Measurements from ENCODE around the gene CPAMD8.
A peak's percentile ranks its signal among the peaks of the same experiment; 100 is the strongest.

Gene CPAMD8

DNA sequence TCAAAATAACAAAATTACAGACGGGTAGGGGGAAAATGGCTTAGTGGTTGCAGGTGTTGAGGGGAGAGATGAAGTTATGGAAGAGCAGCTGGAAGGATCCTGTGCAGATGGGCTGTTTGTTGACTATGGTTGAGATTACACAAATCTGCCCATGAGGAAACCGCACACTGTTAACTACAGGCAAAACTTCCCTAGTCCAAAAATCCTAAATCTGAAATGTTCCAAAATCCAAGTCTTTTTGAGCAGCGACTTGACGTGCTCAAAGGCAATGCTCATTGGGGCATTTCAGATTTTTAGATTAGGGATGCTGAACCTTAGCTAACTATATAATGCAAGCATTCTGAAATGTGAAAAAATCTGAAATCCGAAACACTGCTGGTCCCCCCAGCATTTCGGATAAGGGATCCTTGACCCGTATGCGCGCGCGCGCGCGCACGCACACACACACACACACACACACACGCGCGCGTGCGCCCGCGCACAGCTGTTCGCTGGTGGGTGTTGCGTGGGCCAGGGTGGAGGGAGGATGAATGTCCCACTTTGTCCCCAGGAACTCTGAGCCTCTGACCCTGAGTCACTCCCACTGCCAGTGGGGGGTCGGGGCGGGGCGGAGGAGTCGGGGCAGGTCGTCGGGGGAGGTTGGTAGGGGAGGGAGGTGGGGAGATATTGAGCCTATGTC, 131.0 kb downstream of the CPAMD8 start:
- peaks cover 10 to 58% (median 52%) of the 10 kb centered on the region in 4 experiments for H3K4me1 ChIP-seq (ENCODE audit: control extremely low read depth in 1 of 4, control insufficient read depth in 4 of 4, insufficient read depth in 4 of 4, low read length in 3 of 4)
- DNase-seq, result no peak
- H3K27me3 ChIP-seq (replicated peaks in 2 of 5; ENCODE audit: control insufficient read depth in 4 of 5, insufficient read depth in 5 of 5, low read length in 4 of 5), result peaks cover 1 to 37% (median 9%) of the 10 kb centered on the region in 5 experiments
- H3K27ac ChIP-seq (ENCODE audit: insufficient read depth in 1 of 2, low read depth in 1 of 2, low read length in 2 of 2, poor library complexity in 1 of 2, severe bottlenecking in 2 of 2), result no peak overlapping the region
- WGBS (ENCODE audit: insufficient coverage), result no CpG with 5 or more reads among the region's 30 CpGs
- H3K9me3 ChIP-seq (ENCODE audit: control extremely low read depth in 1 of 5, control insufficient read depth in 4 of 5, insufficient read depth in 2 of 5, low read depth in 1 of 5, low read length in 4 of 5), result no peaks in the 10 kb centered on the region
- ChIA-PET POLR2A (no interaction called here), CTCF (interaction anchor here (1.2 kb wide), 1 partner anchor 59 kb away, joined by 3 read pairs; no protein-coding TSS in a partner anchor)
- H3K4me3 ChIP-seq (ENCODE audit: control insufficient read depth in 1 of 7, extremely low read depth in 1 of 7, insufficient read depth in 4 of 7, low read depth in 2 of 7, low read length in 6 of 7), result peak overlapping the region in 1 of 7 experiments; percentile 46
- H3K36me3 ChIP-seq (ENCODE audit: control insufficient read depth in 4 of 4, insufficient read depth in 4 of 4, low read length in 3 of 4), result no peaks in the 10 kb centered on the region

DNA sequence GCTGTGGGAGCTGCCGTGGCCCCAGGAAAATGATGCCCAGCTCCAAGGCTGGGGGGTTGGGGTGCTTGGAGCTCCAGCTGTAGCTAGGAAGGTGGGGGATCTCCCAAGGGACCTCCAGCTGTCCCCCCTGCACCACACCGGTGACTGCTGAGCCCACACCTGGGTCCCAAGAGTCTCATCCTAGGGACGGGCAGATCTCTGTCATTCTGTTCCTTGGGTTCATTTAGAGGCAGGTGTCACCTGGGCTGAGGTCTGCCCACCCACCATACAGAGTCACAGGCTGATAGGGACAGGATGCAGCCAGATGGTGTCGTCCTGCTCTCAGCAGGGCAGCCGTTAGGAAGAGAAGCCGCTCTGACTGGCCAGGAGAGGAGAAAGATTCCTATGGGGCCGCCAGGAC, 132.5 kb downstream of the CPAMD8 start:
- peak in 2 of 3 donors; percentile 35 to 52 for DNase-seq
- Histone ChIP-seq H3K4me3 (ENCODE audit: control insufficient read depth in 1 of 7, extremely low read depth in 1 of 7, insufficient read depth in 4 of 7, low read depth in 2 of 7, low read length in 6 of 7) (no peak overlapping the region), H3K27me3 (replicated peaks in 2 of 5; ENCODE audit: control insufficient read depth in 4 of 5, insufficient read depth in 5 of 5, low read length in 4 of 5) (peaks cover 1 to 33% (median 9%) of the 10 kb centered on the region in 5 experiments), H3K36me3 (ENCODE audit: control insufficient read depth in 4 of 4, insufficient read depth in 4 of 4, low read length in 3 of 4) (no peaks in the 10 kb centered on the region), H3K4me1 (ENCODE audit: control extremely low read depth in 1 of 4, control insufficient read depth in 4 of 4, insufficient read depth in 4 of 4, low read length in 3 of 4) (peaks cover 10 to 62% (median 56%) of the 10 kb centered on the region in 4 experiments), H3K27ac (ENCODE audit: insufficient read depth in 1 of 2, low read depth in 1 of 2, low read length in 2 of 2, poor library complexity in 1 of 2, severe bottlenecking in 2 of 2) (no peak overlapping the region), H3K9me3 (ENCODE audit: control extremely low read depth in 1 of 5, control insufficient read depth in 4 of 5, insufficient read depth in 2 of 5, low read depth in 1 of 5, low read length in 4 of 5) (no peaks in the 10 kb centered on the region)
- CTCF ChIA-PET, result interaction anchor here (1.7 kb wide), 1 partner anchor 58 kb away, joined by 6 read pairs; no protein-coding TSS in a partner anchor
- 88% methylated on average over 6 of the region's 7 CpGs for WGBS (ENCODE audit: insufficient coverage)
- POLR2A ChIA-PET, result interaction anchor here (0.6 to 1.0 kb wide), 3 partner anchors 9 to 172 kb away, joined by 3 read pairs; no protein-coding TSS in a partner anchor

DNA sequence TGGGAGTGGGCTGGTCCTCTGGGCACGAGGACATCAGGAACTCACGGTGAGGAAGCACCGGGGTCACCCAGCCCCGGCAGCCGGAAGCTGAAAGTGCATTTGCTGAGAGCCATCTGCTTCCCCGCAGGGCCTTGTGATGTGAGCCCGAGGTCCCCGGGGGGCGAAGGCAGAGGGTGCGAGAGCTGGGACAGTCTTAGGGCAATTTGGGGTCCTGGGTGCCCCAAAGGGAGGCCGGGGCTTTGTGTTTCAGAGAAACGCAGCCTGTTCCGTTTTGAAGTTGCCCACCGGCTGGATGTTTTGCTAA, 133.0 kb downstream of the CPAMD8 start:
- WGBS (ENCODE audit: insufficient coverage), result 8% methylated on average over 14 of the region's 14 CpGs
- POLR2A ChIA-PET, result interaction anchor here (0.7 kb wide), 1 partner anchor 17 kb away, joined by 3 read pairs; no protein-coding TSS in a partner anchor
- Histone ChIP-seq H3K27ac (ENCODE audit: insufficient read depth in 1 of 2, low read depth in 1 of 2, low read length in 2 of 2, poor library complexity in 1 of 2, severe bottlenecking in 2 of 2) (no peak overlapping the region), H3K9me3 (ENCODE audit: control extremely low read depth in 1 of 5, control insufficient read depth in 4 of 5, insufficient read depth in 2 of 5, low read depth in 1 of 5, low read length in 4 of 5) (no peaks in the 10 kb centered on the region), H3K27me3 (replicated peaks in 2 of 5; ENCODE audit: control insufficient read depth in 4 of 5, insufficient read depth in 5 of 5, low read length in 4 of 5) (peaks cover 1 to 29% (median 9%) of the 10 kb centered on the region in 5 experiments), H3K36me3 (ENCODE audit: control insufficient read depth in 4 of 4, insufficient read depth in 4 of 4, low read length in 3 of 4) (no peaks in the 10 kb centered on the region), H3K4me1 (ENCODE audit: control extremely low read depth in 1 of 4, control insufficient read depth in 4 of 4, insufficient read depth in 4 of 4, low read length in 3 of 4) (peaks cover 10 to 66% (median 60%) of the 10 kb centered on the region in 4 experiments), H3K4me3 (ENCODE audit: control insufficient read depth in 1 of 7, extremely low read depth in 1 of 7, insufficient read depth in 4 of 7, low read depth in 2 of 7, low read length in 6 of 7) (no peak overlapping the region)
- CTCF ChIA-PET, result interaction anchor here (1.7 kb wide), 1 partner anchor 57 kb away, joined by 6 read pairs; no protein-coding TSS in a partner anchor
- DNase-seq, result peak; percentile 44 to 96 (median 92)

DNA sequence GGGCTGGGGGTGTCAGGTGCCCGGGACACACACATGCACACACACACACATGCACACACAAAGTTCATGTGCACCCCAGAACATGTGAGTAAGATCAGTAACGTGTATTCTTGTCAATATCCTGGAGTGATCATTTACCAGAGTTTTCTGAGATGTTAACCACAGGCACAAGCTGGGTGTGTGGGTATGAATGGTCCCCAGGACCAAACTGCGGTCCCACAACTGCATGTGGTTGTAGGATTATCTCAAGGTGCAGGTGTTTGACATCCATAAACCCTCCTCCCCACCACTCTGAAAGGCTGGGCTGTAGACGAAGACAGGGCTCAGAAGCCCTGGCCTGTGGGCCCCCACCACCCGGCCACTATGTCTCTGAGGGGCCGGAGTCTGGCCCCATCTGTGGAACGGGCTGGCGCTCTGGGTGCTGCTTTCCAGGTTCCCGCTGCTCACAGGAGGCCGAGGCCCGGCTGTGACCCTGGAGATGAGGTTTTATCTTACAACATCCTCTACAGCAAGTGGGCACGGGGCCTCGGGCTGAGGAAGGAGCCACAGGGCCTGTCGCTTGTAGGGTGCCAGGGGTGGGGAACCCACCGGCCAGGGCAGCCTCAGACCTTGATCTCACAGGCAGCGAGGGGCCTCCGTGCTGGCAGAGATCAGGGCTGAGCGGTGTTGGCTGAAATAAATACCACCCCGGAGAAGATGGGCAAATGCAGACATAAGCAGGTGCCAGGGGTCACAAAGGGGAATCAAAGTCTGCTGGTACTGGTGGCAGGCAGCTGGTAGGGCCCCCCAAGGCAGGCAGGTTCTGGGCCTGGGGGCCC, 133.5 kb downstream of the CPAMD8 start:
- CTCF ChIA-PET, result interaction anchor here (1.7 kb wide), 1 partner anchor 57 kb away, joined by 6 read pairs; no protein-coding TSS in a partner anchor
- POLR2A ChIA-PET, result interaction anchor here (0.7 kb wide), 1 partner anchor 16 kb away, joined by 3 read pairs; no protein-coding TSS in a partner anchor

DNA sequence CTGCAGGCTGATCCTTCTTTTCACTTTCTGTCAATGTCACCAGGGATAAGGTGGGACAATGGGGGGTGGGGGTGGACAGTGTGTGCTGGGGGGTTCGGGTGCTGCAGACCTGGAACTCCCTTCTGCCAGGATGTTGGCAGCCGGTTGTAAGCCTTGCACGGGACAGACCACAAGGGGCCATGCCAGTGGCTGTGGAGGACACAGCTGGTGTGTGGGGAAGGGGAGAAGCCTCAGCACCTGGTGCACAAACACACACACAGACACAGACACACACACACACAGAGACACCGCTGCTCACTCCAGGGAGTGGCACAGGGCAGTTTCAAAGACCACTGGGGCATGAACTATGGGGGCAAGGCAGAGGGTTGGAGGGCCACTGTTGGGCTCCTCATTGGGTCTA, 134.2 kb downstream of the CPAMD8 start:
- H3K4me1 ChIP-seq (ENCODE audit: control extremely low read depth in 1 of 4, control insufficient read depth in 4 of 4, insufficient read depth in 4 of 4, low read length in 3 of 4), result peaks cover 10 to 72% (median 67%) of the 10 kb centered on the region in 4 experiments
- peak in 2 of 3 donors; percentile 45 to 80 for DNase-seq
- no peak overlapping the region for H3K4me3 ChIP-seq (ENCODE audit: control insufficient read depth in 1 of 7, extremely low read depth in 1 of 7, insufficient read depth in 4 of 7, low read depth in 2 of 7, low read length in 6 of 7)
- POLR2A ChIA-PET, result no interaction called here
- CTCF ChIA-PET, result interaction anchor here (1.7 kb wide), 1 partner anchor 56 kb away, joined by 6 read pairs; no protein-coding TSS in a partner anchor
- H3K9me3 ChIP-seq (ENCODE audit: control extremely low read depth in 1 of 5, control insufficient read depth in 4 of 5, insufficient read depth in 2 of 5, low read depth in 1 of 5, low read length in 4 of 5), result no peaks in the 10 kb centered on the region
- WGBS (ENCODE audit: insufficient coverage), result no CpG with 5 or more reads among the region's 4 CpGs
- no peaks in the 10 kb centered on the region for H3K36me3 ChIP-seq (ENCODE audit: control insufficient read depth in 4 of 4, insufficient read depth in 4 of 4, low read length in 3 of 4)
- peaks cover 1 to 17% (median 9%) of the 10 kb centered on the region in 5 experiments for H3K27me3 ChIP-seq (replicated peaks in 2 of 5; ENCODE audit: control insufficient read depth in 4 of 5, insufficient read depth in 5 of 5, low read length in 4 of 5)
- H3K27ac ChIP-seq (ENCODE audit: insufficient read depth in 1 of 2, low read depth in 1 of 2, low read length in 2 of 2, poor library complexity in 1 of 2, severe bottlenecking in 2 of 2), result no peak overlapping the region

More for the DNA sequence above, 133.5 kb downstream of the CPAMD8 start:
- Histone ChIP-seq H3K27me3 (replicated peaks in 2 of 5; ENCODE audit: control insufficient read depth in 4 of 5, insufficient read depth in 5 of 5, low read length in 4 of 5) (peaks cover 1 to 24% (median 9%) of the 10 kb centered on the region in 5 experiments), H3K4me1 (ENCODE audit: control extremely low read depth in 1 of 4, control insufficient read depth in 4 of 4, insufficient read depth in 4 of 4, low read length in 3 of 4) (peaks cover 10 to 70% (median 66%) of the 10 kb centered on the region in 4 experiments), H3K27ac (ENCODE audit: insufficient read depth in 1 of 2, low read depth in 1 of 2, low read length in 2 of 2, poor library complexity in 1 of 2, severe bottlenecking in 2 of 2) (no peak overlapping the region), H3K36me3 (ENCODE audit: control insufficient read depth in 4 of 4, insufficient read depth in 4 of 4, low read length in 3 of 4) (no peaks in the 10 kb centered on the region), H3K9me3 (ENCODE audit: control extremely low read depth in 1 of 5, control insufficient read depth in 4 of 5, insufficient read depth in 2 of 5, low read depth in 1 of 5, low read length in 4 of 5) (no peaks in the 10 kb centered on the region), H3K4me3 (ENCODE audit: control insufficient read depth in 1 of 7, extremely low read depth in 1 of 7, insufficient read depth in 4 of 7, low read depth in 2 of 7, low read length in 6 of 7) (peak overlapping the region in 1 of 7 experiments; percentile 25)
- DNase-seq, result peak in 2 of 3 donors; percentile 36 to 56
- WGBS (ENCODE audit: insufficient coverage), result 62% methylated on average over 12 of the region's 19 CpGs

DNA sequence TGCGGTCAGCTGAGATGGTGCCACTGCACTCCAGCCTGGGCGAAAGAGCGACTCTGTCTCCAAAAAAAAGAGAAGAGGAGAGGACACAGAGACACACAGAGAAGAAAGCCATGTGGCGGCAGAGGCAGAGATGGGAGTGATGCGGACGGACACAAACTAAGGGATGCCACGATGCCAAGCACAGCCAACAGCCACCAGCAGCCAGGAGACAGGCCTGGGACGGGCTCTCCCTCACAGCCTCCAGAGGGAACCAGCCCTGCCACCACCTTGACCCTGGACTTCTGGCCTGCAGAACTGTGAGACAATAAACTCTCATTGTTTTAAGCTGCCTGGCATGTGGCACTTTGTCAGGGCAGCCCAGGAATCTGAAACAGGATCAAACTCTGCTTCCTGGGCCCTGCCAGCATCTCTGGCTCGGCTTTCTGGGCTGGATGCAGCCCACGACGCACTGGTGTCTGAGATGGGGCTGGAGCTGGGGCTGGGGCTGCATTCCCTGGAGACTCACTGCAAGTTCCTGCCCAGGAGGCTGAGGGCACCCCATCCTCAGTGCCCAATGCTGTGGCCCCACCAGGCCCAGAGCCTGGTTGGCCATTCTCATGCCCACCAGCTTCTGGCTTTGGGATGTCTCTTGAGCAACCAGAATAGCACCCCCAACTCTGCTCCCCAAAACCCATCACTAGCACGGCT, 134.8 kb downstream of the CPAMD8 start:
- no peaks in the 10 kb centered on the region for H3K9me3 ChIP-seq (ENCODE audit: control extremely low read depth in 1 of 5, control insufficient read depth in 4 of 5, insufficient read depth in 2 of 5, low read depth in 1 of 5, low read length in 4 of 5)
- ChIA-PET POLR2A (no interaction called here), CTCF (interaction anchor here (0.8 kb wide), 1 partner anchor 8 kb away, joined by 3 read pairs; no protein-coding TSS in a partner anchor)
- H3K36me3 ChIP-seq (ENCODE audit: control insufficient read depth in 4 of 4, insufficient read depth in 4 of 4, low read length in 3 of 4), result no peaks in the 10 kb centered on the region
- WGBS (ENCODE audit: insufficient coverage), result 94% methylated on average over 11 of the region's 12 CpGs
- H3K4me3 ChIP-seq (ENCODE audit: control insufficient read depth in 1 of 7, extremely low read depth in 1 of 7, insufficient read depth in 4 of 7, low read depth in 2 of 7, low read length in 6 of 7), result no peak overlapping the region
- H3K27me3 ChIP-seq (replicated peaks in 2 of 5; ENCODE audit: control insufficient read depth in 4 of 5, insufficient read depth in 5 of 5, low read length in 4 of 5), result peaks cover 1 to 14% (median 9%) of the 10 kb centered on the region in 5 experiments
- DNase-seq, result no peak
- H3K4me1 ChIP-seq (ENCODE audit: control extremely low read depth in 1 of 4, control insufficient read depth in 4 of 4, insufficient read depth in 4 of 4, low read length in 3 of 4), result peaks cover 10 to 74% (median 68%) of the 10 kb centered on the region in 4 experiments
- no peak overlapping the region for H3K27ac ChIP-seq (ENCODE audit: insufficient read depth in 1 of 2, low read depth in 1 of 2, low read length in 2 of 2, poor library complexity in 1 of 2, severe bottlenecking in 2 of 2)
